H1 (cell line): ENCODE measurements around the gene PDE4B. TPM values are rescaled to one million over a fixed set of nuclear protein-coding genes. Genes with fewer than 3 reads are reported as not detected.

ENCODE experiments used
- CTCF ChIA-PET: fragments of 300-600 bp; sonication (Branson Sonifier 250); formaldehyde crosslinking; loops from one replicate; lab custom pipeline; 2021; ENCODE audit not compliant: partially characterized antibody; lab: Charles Lee
- POLR2A ChIA-PET: fragments of 300-600 bp; sonication (Branson Sonifier 250); formaldehyde crosslinking; loops from one replicate; lab custom pipeline; 2021; ENCODE audit warnings: inconsistent platforms; ENCODE audit not compliant: partially characterized antibody; lab: Charles Lee
- DNase-seq, 2 experiments: peaks; one replicate each; pipeline versions ENCODE4 v3.0.0 to v3.0.0-alpha.2; 2010 to 2022; ENCODE audit warnings: low spot score in 2 of 2, low read depth in 1 of 2, mixed read lengths in 1 of 2
- FAIRE-seq: peaks from 2 replicates; lab custom pipeline; 2011; peaks lifted over from hg19 to GRCh38; lab: Jason Lieb, UNC
- H2AFZ ChIP-seq: 2 replicates; pipeline ENCODE4 v1.8.1; 2012; ENCODE audit warnings: low read length, inconsistent platforms
- H2AK5ac ChIP-seq: 2 replicates; pipeline ENCODE4 v1.6.1; 2013; ENCODE audit warnings: low read depth, low read length
- H2BK120ac ChIP-seq: replicated peaks from 2 replicates; pipeline ENCODE3; 2013; ENCODE audit warnings: low read depth, low read length, inconsistent platforms
- H2BK12ac ChIP-seq: 2 replicates; pipeline ENCODE4 v1.6.1; 2013; ENCODE audit warnings: low read depth, low read length
- H2BK15ac ChIP-seq: 2 replicates; pipeline ENCODE4 v1.6.1; 2013; ENCODE audit warnings: low read length
- H2BK20ac ChIP-seq: 2 replicates; pipeline ENCODE4 v1.6.1; 2013; ENCODE audit warnings: low read length
- H2BK5ac ChIP-seq: 2 replicates; pipeline ENCODE4 v1.6.1; 2013; ENCODE audit warnings: low read depth, low read length
- H3K14ac ChIP-seq: 2 replicates; pipeline ENCODE4 v1.6.1; 2013; ENCODE audit warnings: inconsistent platforms; ENCODE audit not compliant: insufficient read length
- H3K18ac ChIP-seq: 2 replicates; pipeline ENCODE4 v1.6.1; 2013; ENCODE audit warnings: low read length; ENCODE audit errors: extremely low read depth
- H3K23ac ChIP-seq: 2 replicates; pipeline ENCODE4 v1.6.1; 2013; ENCODE audit warnings: inconsistent platforms; ENCODE audit not compliant: insufficient read length
- H3K23me2 ChIP-seq: 2 replicates; pipeline ENCODE4 v1.6.1; 2013; ENCODE audit warnings: low read depth, low read length
- H3K27ac ChIP-seq: 2 replicates; pipeline ENCODE4 v1.6.1; 2011; ENCODE audit warnings: low read depth, low read length, inconsistent platforms
- H3K27me3 ChIP-seq, 4 experiments: replicated peaks in 1 of 4; 1 replicate in 1 of 4; 2 replicates in 3 of 4; pipeline versions ENCODE4 v1.6.1 to v1.8.1; 2011 to 2013; ENCODE audit warnings: low read length in 3 of 4, mild to moderate bottlenecking in 3 of 4, inconsistent platforms in 2 of 4, mixed read lengths in 2 of 4, moderate library complexity in 1 of 4; ENCODE audit not compliant: control insufficient read depth in 3 of 4, insufficient read depth in 3 of 4; ENCODE audit errors: extremely low read depth in 1 of 4
- H3K36me3 ChIP-seq, 4 experiments: 2 replicates each; pipeline versions ENCODE4 v1.6.1 to v1.8.1; 2011 to 2013; ENCODE audit warnings: mild to moderate bottlenecking in 4 of 4, low read length in 3 of 4, moderate library complexity in 2 of 4, control low read depth in 1 of 4, inconsistent platforms in 1 of 4; ENCODE audit not compliant: insufficient read depth in 4 of 4, control insufficient read depth in 2 of 4
- H3K4ac ChIP-seq: replicated peaks from 2 replicates; pipeline ENCODE3; 2013; ENCODE audit warnings: low read length, low read depth, mixed read lengths, inconsistent platforms; ENCODE audit not compliant: insufficient read length
- H3K4me1 ChIP-seq, 4 experiments: replicated peaks in 1 of 4; 1 replicate in 1 of 4; 2 replicates in 3 of 4; pipeline versions ENCODE4 v1.6.1 to v1.8.1; 2011 to 2013; ENCODE audit warnings: low read length in 3 of 4, inconsistent platforms in 2 of 4, mixed read lengths in 1 of 4; ENCODE audit not compliant: insufficient read depth in 4 of 4, control insufficient read depth in 3 of 4
- H3K4me2 ChIP-seq, 2 experiments: 2 replicates each; pipeline versions ENCODE4 v1.6.1 to v1.8.1; 2011 to 2013; ENCODE audit warnings: low read depth in 2 of 2, low read length in 2 of 2, control low read depth in 1 of 2, inconsistent platforms in 1 of 2, mild to moderate bottlenecking in 1 of 2; ENCODE audit not compliant: insufficient read depth in 1 of 2
- H3K4me3 ChIP-seq, 4 experiments: fragments of 200-600, 300-600 bp in 1 of 4; sonication (generic), shearing (Covaris generic), sonication (Bioruptor Twin) in 1 of 4; 2 replicates each; pipeline versions ENCODE4 v1.5.1 to v1.8.1; 2011 to 2016; ENCODE audit warnings: low read length in 4 of 4, low read depth in 3 of 4, control low read depth in 2 of 4, inconsistent platforms in 2 of 4, mild to moderate bottlenecking in 2 of 4, mixed read lengths in 1 of 4, moderate library complexity in 1 of 4; ENCODE audit not compliant: insufficient read depth in 2 of 4; ENCODE audit errors: extremely low read depth in 1 of 4
- H3K56ac ChIP-seq: replicated peaks from 2 replicates; pipeline ENCODE3; 2013; ENCODE audit warnings: low read depth, mild to moderate bottlenecking, mixed read lengths, low read length, inconsistent platforms; ENCODE audit not compliant: insufficient read length
- H3K79me1 ChIP-seq: 2 replicates; pipeline ENCODE4 v1.6.1; 2013; ENCODE audit warnings: low read depth, low read length, control low read depth
- H3K79me2 ChIP-seq, 2 experiments: 2 replicates each; pipeline versions ENCODE4 v1.6.1 to v1.8.1; 2012 to 2013; ENCODE audit warnings: low read length in 2 of 2, mild to moderate bottlenecking in 2 of 2, inconsistent platforms in 1 of 2; ENCODE audit not compliant: insufficient read depth in 2 of 2, control insufficient read depth in 1 of 2
- H3K9ac ChIP-seq, 4 experiments: replicated peaks in 1 of 4; 1 replicate in 1 of 4; 2 replicates in 3 of 4; pipeline versions ENCODE4 v1.6.1 to v1.8.1; 2011 to 2013; ENCODE audit warnings: low read depth in 3 of 4, low read length in 3 of 4, control low read depth in 2 of 4, mild to moderate bottlenecking in 2 of 4, moderate library complexity in 2 of 4, inconsistent platforms in 1 of 4; ENCODE audit errors: extremely low read depth in 1 of 4
- H3K9me3 ChIP-seq, 2 experiments: 2 replicates each; pipeline versions ENCODE4 v1.6.1 to v1.8.1; 2012 to 2013; ENCODE audit warnings: mild to moderate bottlenecking in 2 of 2, moderate library complexity in 2 of 2, control low read depth in 1 of 2, inconsistent platforms in 1 of 2, low read depth in 1 of 2, low read length in 1 of 2, mixed read lengths in 1 of 2; ENCODE audit not compliant: insufficient read depth in 2 of 2
- H4K20me1 ChIP-seq, 2 experiments: replicated peaks in 1 of 2; 2 replicates each; pipeline versions ENCODE3 to v1.8.1; 2011 to 2013; ENCODE audit warnings: inconsistent platforms in 2 of 2, low read length in 2 of 2, mild to moderate bottlenecking in 1 of 2; ENCODE audit not compliant: insufficient read depth in 2 of 2, control insufficient read depth in 1 of 2
- H4K5ac ChIP-seq: 2 replicates; pipeline ENCODE4 v1.6.1; 2013; ENCODE audit warnings: low read length, low read depth, mixed read lengths, inconsistent platforms; ENCODE audit not compliant: insufficient read length
- H4K8ac ChIP-seq: 2 replicates; pipeline ENCODE4 v1.8.0; 2013; ENCODE audit warnings: mild to moderate bottlenecking, moderate library complexity, low read length, inconsistent platforms; ENCODE audit not compliant: insufficient read depth; ENCODE audit errors: extremely low read depth
- H4K91ac ChIP-seq: replicated peaks from 2 replicates; pipeline ENCODE3; 2013; ENCODE audit warnings: low read length, mixed read lengths, inconsistent platforms; ENCODE audit not compliant: insufficient read length
- ASH2L ChIP-seq: fragments of 200-600, 300-600 bp; sonication (generic); IDR thresholded peaks from one replicate; pipeline ENCODE4 v1.7.1; 2017; ENCODE audit warnings: low read length
- ATF3 ChIP-seq: IDR thresholded peaks from 2 replicates; pipeline ENCODE4 v1.6.1; 2011; ENCODE audit warnings: low read depth, mild to moderate bottlenecking, low read length; ENCODE audit not compliant: insufficient read depth
- BCL11A ChIP-seq, 2 experiments: IDR thresholded peaks; one replicate each; pipeline ENCODE4 v1.6.1; 2011; ENCODE audit warnings: low read depth in 2 of 2, low read length in 2 of 2, mild to moderate bottlenecking in 2 of 2
- BRCA1 ChIP-seq: IDR thresholded peaks from 2 replicates; pipeline ENCODE4 v1.6.1; 2012; ENCODE audit warnings: low read depth, low read length, improper control_type of control experiment
- CBX5 ChIP-seq: fragments of 300-800, 300-1000 bp; sonication (generic); IDR thresholded peaks from 2 replicates; pipeline ENCODE4 v1.7.1; 2016; ENCODE audit warnings: antibody characterized with exemption, low read length, low read depth
- CHD2 ChIP-seq: IDR thresholded peaks from 2 replicates; pipeline ENCODE4 v1.6.1; 2012; ENCODE audit warnings: low read length, improper control_type of control experiment
- CTBP2 ChIP-seq: IDR thresholded peaks from 2 replicates; pipeline ENCODE4 v1.7.0; 2011; ENCODE audit warnings: borderline replicate concordance, mild to moderate bottlenecking, moderate library complexity, mixed read lengths, low read length; ENCODE audit not compliant: insufficient read depth, insufficient read length
- FOSL1 ChIP-seq: IDR thresholded peaks from 2 replicates; pipeline ENCODE4 v1.6.1; 2011; ENCODE audit warnings: mild to moderate bottlenecking, low read depth, low read length, moderate library complexity; ENCODE audit not compliant: insufficient read depth
- KDM5A ChIP-seq: fragments of 200-600 bp; IDR thresholded peaks from 2 replicates; pipeline ENCODE4 v1.7.1; 2012; ENCODE audit warnings: mild to moderate bottlenecking, low read length, inconsistent platforms, mixed read lengths
- MAX ChIP-seq: IDR thresholded peaks from 2 replicates; pipeline ENCODE4 v1.6.1; 2012; ENCODE audit warnings: inconsistent platforms
- POLR2A ChIP-seq, 2 experiments: IDR thresholded peaks; 1 replicate in 1 of 2; 2 replicates in 1 of 2; pipeline ENCODE4 v1.6.1; 2011; ENCODE audit warnings: low read depth in 2 of 2, low read length in 2 of 2, mild to moderate bottlenecking in 2 of 2; ENCODE audit errors: control extremely low read depth in 1 of 2
- TBP ChIP-seq: IDR thresholded peaks from 2 replicates; pipeline ENCODE4 v1.6.1; 2011; ENCODE audit warnings: low read depth, low read length, improper control_type of control experiment
- WGBS, 2 experiments: shearing (Covaris generic) in 1 of 2; methylation state at CpG; one replicate each; pipeline versions ENCODE4 v1.1.6 to v1.1.7; 2013 to 2015; ENCODE audit warnings: low lambda C conversion rate in 2 of 2, mixed read lengths in 2 of 2, inconsistent platforms in 1 of 2, low coverage in 1 of 2, missing lambda C conversion rate in 1 of 2; ENCODE audit not compliant: insufficient replicate concordance in 2 of 2, insufficient coverage in 1 of 2, insufficient read length in 1 of 2; ENCODE audit errors: extremely low coverage in 1 of 2, missing lambda C conversion rate in 1 of 2; 5-methylcytosine and 5-hydroxymethylcytosine counted together
- polyA plus RNA-seq, 7 experiments: library from polyadenylated mRNA; depleted of rRNA in 3 of 7; stranded (reverse) in 5 of 7; unstranded in 2 of 7; fragments of >200 nt in 5 of 7; fragments of 200-250 nt in 2 of 7; gene quantifications; 1 replicate in 5 of 7; 2 replicates in 1 of 7; 4 replicates in 1 of 7; pipeline versions ENCODE4 v1.2.1 to v1.2.3, GENCODE V29; 2011 to 2013; ENCODE audit warnings: missing spikeins in 2 of 7, mixed read lengths in 2 of 7
- total RNA-seq: library from RNA; stranded (reverse); fragmentation: NEBNext Ultra II Directional; extraction: Animal tissue kit (Norgen Biotek cat#: 25700); gene quantifications from 2 replicates; pipeline ENCODE4 v1.2.1, GENCODE V29; 2021

PDE4B gene
- total and polyA plus RNA-seq, 2 of the 8 experiments (the other 6 are each of a cell fraction or from before 2014, with no cell fraction given), result 5.0 to 15.1 TPM

- no peaks in the 10 kb centered on the region for H3K79me1 ChIP-seq
- no peak overlapping the region for H4K8ac ChIP-seq
- H2BK15ac ChIP-seq, result no peak overlapping the region
- ChIA-PET POLR2A (interaction anchor here (0.7 to 1.1 kb wide), 2 partner anchors 12 to 19 kb away, joined by 3 read pairs; no protein-coding TSS in a partner anchor), CTCF (interaction anchor here (1.1 to 1.7 kb wide), 3 partner anchors 9 to 135 kb away, joined by 3 to 4 read pairs (median 3); no protein-coding TSS in a partner anchor)
- H4K5ac ChIP-seq, result no peak overlapping the region
- H2BK5ac ChIP-seq, result no peak overlapping the region
- H3K23ac ChIP-seq, result no peak overlapping the region
- H3K4me1 ChIP-seq, result no peaks in the 10 kb centered on the region
- H2BK20ac ChIP-seq, result no peak overlapping the region
- H2AK5ac ChIP-seq, result no peak overlapping the region
- no peak overlapping the region for H2BK12ac ChIP-seq
- no peak for DNase-seq
- 87% methylated on average over 6 of the region's 6 CpGs; no CpG with 5 or more reads in 1 of the 2 experiments for WGBS, 2 experiments
- H3K18ac ChIP-seq, result no peak overlapping the region
- H3K56ac ChIP-seq, result no peak overlapping the region
- H3K9me3 ChIP-seq, result no peaks in the 10 kb centered on the region
- H3K4ac ChIP-seq, result no peak overlapping the region
- H2BK120ac ChIP-seq, result no peak overlapping the region
- no peak overlapping the region for H3K27ac ChIP-seq
- H3K36me3 ChIP-seq, result peaks cover 0 to 49% (median 24%) of the 10 kb centered on the region in 4 experiments; a peak in 5 of 8 replicates
- H3K27me3 ChIP-seq, result no peaks in the 10 kb centered on the region
- H2AFZ ChIP-seq, result no peak overlapping the region
- H3K4me2 ChIP-seq, result no peak overlapping the region
- FAIRE-seq, result no peak
- no peak overlapping the region for H4K91ac ChIP-seq
- H3K9ac ChIP-seq, result no peak overlapping the region
- no peaks in the 10 kb centered on the region for H3K23me2 ChIP-seq
- H3K4me3 ChIP-seq, result no peak overlapping the region
- no peak overlapping the region for H3K14ac ChIP-seq
- no peaks in the 10 kb centered on the region for H4K20me1 ChIP-seq
- H3K79me2 ChIP-seq, result no peaks in the 10 kb centered on the region
- TF ChIP-seq CHD2 (no peak), FOSL1 (no peak), ASH2L (no peak), BRCA1 (no peak), BCL11A (IDR thresholded peaks at IDR 0.05; ENCODE audit: low read depth in 2 of 2, low read length in 2 of 2) (no peak), ATF3 (no peak), KDM5A (no peak), POLR2A (IDR thresholded peaks at IDR 0.05; ENCODE audit: control extremely low read depth in 1 of 2, low read depth in 2 of 2, low read length in 2 of 2) (no peak), TBP (no peak), MAX (no peak), CBX5 (no peak), CTBP2 (no peak)
These were observed 579.9 kb downstream of the PDE4B start for GRCh38 chr1:66372522-66373101.
